ENCODE measurements around the gene ADGRE2. TPM values are rescaled to one million over a fixed set of nuclear protein-coding genes. Genes with fewer than 3 reads are reported as not detected.
"Not testable (repeated sequence)": the region's sequence is repeated elsewhere in the genome, so short reads cannot be mapped to it uniquely, and the experiment has no call there.

Gene ADGRE2
- total RNA-seq, 1 donor from 2014 or later = 4.9 TPM

DNA sequence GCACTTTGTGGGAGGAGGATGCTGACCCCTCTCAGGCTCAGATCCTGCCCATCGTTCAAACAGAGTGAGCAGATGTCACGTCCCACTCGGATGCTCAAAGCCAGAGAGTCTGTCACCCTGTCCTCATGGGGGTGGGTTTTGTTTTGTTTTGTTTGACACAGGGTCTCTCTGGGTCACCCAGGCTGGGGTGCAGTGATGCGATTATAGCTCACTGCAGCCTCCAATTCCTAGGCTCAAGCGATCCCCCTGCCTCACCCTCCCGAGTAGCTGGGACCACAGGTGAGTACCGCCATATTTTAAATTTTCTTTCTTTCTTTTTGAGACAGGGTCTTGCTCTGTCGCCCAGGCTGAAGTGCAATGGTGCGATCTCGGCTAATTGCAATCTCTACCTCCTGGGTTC, 4.0 kb downstream of the ADGRE2 start:
- Histone ChIP-seq H3K9me3 (no peaks in the 10 kb centered on the region), H3K4me1 (no peaks in the 10 kb centered on the region), H3K36me3 (no peaks in the 10 kb centered on the region), H3K4me3 (no peak overlapping the region), H3K27me3 (no peaks in the 10 kb centered on the region), H3K27ac (no peak overlapping the region)
- DNase-seq (ENCODE audit: extremely low spot score in 2 of 2) = peak in 1 of 2 donors; percentile 58
- TF ChIP-seq POLR2AphosphoS5 (IDR thresholded peaks at IDR 0.05; ENCODE audit: insufficient read depth in 1 of 2, low read depth in 1 of 2) (no peak), POLR2A (IDR thresholded peaks at IDR 0.05) (no peak)
- TF ChIP-seq, protein P1, sequence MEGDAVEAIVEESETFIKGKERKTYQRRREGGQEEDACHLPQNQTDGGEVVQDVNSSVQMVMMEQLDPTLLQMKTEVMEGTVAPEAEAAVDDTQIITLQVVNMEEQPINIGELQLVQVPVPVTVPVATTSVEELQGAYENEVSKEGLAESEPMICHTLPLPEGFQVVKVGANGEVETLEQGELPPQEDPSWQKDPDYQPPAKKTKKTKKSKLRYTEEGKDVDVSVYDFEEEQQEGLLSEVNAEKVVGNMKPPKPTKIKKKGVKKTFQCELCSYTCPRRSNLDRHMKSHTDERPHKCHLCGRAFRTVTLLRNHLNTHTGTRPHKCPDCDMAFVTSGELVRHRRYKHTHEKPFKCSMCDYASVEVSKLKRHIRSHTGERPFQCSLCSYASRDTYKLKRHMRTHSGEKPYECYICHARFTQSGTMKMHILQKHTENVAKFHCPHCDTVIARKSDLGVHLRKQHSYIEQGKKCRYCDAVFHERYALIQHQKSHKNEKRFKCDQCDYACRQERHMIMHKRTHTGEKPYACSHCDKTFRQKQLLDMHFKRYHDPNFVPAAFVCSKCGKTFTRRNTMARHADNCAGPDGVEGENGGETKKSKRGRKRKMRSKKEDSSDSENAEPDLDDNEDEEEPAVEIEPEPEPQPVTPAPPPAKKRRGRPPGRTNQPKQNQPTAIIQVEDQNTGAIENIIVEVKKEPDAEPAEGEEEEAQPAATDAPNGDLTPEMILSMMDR (IDR thresholded peaks at IDR 0.05) = no peak
- intact Hi-C loops (cut with DNase I) = no loop called here

DNA sequence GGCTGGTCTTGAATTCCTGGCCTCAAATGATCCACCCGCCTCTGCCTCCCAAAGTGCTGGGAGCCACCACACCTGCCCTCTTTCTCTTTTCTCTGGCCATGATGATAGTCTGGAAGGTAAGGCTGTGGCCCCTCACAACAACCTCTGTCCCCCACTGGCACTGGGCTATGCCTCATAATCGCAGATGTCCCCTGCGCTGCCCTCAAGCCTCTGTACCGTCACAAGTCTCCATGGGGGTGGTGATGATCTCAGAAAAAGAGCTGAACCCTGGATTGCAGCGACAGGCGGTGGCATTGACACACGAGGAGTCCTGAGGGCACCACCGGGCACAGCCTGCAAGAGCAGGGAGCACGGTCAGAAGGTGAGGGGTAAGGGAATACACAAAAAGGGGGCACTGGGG, 4.6 kb downstream of the ADGRE2 start:
- intact Hi-C loops (cut with DNase I); H3K36me3 ChIP-seq; H3K27me3 ChIP-seq; H3K9me3 ChIP-seq; H3K27ac ChIP-seq; H3K4me3 ChIP-seq; H3K4me1 ChIP-seq: not testable (repeated sequence)
- peak in 1 of 2 donors; percentile 52 for DNase-seq (ENCODE audit: extremely low spot score in 2 of 2)

DNA sequence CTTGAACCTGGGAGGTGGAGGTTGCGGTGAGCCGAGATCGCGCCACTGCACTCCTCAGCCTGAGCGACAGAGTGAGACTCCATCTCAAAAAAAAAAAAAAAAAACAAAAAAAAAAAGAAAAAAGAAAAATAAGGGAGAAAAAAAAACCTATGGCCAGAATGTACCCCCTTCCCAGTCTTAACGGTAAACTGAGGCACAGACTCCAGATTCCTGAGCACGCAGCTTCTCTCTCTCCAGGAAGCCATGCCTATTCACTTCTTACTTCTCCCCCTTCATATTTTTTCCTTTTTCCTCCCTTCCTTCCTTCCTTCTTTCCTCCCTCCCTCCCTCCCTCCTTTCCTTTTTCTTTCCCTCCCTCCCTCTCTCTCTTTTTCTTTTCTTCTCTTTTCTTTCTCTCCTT, 5.4 kb downstream of the ADGRE2 start:
- no peaks in the 10 kb centered on the region for H3K36me3 ChIP-seq
- no peaks in the 10 kb centered on the region for H3K4me1 ChIP-seq
- intact Hi-C loops (cut with DNase I) = no loop called here
- no peak for TF ChIP-seq POLR2AphosphoS5 (IDR thresholded peaks at IDR 0.05; ENCODE audit: insufficient read depth in 1 of 2, low read depth in 1 of 2)
- TF ChIP-seq, protein P1 (IDR thresholded peaks at IDR 0.05) = no peak
- TF ChIP-seq POLR2A (IDR thresholded peaks at IDR 0.05) = no peak
- no peak overlapping the region for H3K4me3 ChIP-seq
- no peaks in the 10 kb centered on the region for H3K27me3 ChIP-seq
- H3K9me3 ChIP-seq = no peaks in the 10 kb centered on the region
- DNase-seq (ENCODE audit: extremely low spot score in 2 of 2) = no peak
- H3K27ac ChIP-seq = no peak overlapping the region

DNA sequence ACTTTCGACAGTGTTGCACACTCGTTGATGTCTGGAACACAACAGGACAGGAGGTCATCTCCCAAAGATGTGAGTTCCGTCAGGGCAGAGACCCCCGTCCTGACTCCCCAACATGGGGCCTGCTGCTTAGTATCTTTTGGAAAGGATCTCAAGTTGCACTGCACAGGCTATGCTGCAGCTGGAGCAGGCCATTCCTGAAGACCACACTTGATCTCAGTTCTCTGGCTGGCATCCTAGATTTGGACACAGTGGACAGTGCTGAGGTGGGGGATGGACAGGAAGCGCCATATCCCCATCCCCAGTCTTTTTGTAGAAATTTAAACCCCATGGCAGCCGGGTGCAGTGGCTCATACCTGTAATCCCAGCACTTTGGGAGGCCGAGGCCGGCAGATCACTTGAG, 5.9 kb downstream of the ADGRE2 start:
- H3K9me3 ChIP-seq = no peaks in the 10 kb centered on the region
- no peaks in the 10 kb centered on the region for H3K36me3 ChIP-seq
- H3K27ac ChIP-seq = no peak overlapping the region
- DNase-seq (ENCODE audit: extremely low spot score in 2 of 2) = no peak
- no peak overlapping the region for H3K4me3 ChIP-seq
- no peaks in the 10 kb centered on the region for H3K27me3 ChIP-seq
- TF ChIP-seq POLR2AphosphoS5 (IDR thresholded peaks at IDR 0.05; ENCODE audit: insufficient read depth in 1 of 2, low read depth in 1 of 2) (no peak), POLR2A (IDR thresholded peaks at IDR 0.05) (no peak)
- TF ChIP-seq, protein P1 (IDR thresholded peaks at IDR 0.05) = no peak
- no peaks in the 10 kb centered on the region for H3K4me1 ChIP-seq
- intact Hi-C loops (cut with DNase I) = no loop called here

DNA sequence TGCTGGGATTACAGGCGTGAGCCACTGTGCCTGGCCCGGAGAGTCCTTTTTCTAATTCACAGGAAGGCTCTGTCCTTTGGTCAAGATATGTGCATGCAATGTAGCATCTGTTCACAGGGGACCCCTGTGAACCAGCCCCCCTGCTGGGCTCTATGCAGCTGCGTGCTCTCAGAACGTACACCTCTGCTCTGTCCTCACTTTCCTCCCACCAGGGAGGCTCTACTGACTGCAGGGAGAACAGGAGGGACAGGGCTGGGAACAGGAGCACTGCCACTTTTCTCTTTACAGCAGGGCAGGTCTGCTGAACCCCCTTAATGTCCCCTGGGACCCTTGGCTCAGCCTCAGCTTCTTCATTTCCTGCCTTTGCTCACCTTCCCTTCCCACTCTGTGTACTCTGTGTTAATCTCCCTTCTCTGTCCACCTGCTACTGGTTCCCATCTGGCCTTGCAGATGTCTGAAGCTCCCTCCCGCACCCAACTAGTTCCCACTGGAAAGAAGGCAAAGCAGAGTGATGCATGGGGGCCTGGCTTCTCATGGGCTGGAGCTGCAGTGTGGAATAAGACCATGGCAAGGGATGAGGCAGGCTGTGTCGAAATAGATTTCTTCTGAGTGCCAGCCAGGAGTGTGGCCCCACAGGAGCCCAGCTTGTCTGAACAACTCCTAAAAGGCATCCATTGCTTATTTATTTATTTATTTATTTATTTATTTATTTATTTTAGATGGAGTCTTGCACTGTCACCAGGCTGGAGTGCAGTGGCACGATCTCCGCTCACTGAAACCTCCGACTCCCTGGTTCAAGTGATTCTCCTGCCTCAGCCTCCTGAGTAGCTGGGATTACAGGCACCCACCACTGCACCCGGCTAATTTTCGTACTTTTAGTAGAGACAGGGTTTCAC, 7.2 kb downstream of the ADGRE2 start:
- TF ChIP-seq POLR2A (IDR thresholded peaks at IDR 0.05) (no peak), POLR2AphosphoS5 (IDR thresholded peaks at IDR 0.05; ENCODE audit: insufficient read depth in 1 of 2, low read depth in 1 of 2) (no peak)
- TF ChIP-seq, protein P1 (IDR thresholded peaks at IDR 0.05) = no peak
- Histone ChIP-seq H3K36me3 (no peaks in the 10 kb centered on the region), H3K27ac (no peak overlapping the region), H3K9me3 (no peaks in the 10 kb centered on the region), H3K27me3 (no peaks in the 10 kb centered on the region), H3K4me1 (no peaks in the 10 kb centered on the region), H3K4me3 (no peak overlapping the region)
- peak in 1 of 2 donors; percentile 67 for DNase-seq (ENCODE audit: extremely low spot score in 2 of 2)
- intact Hi-C loops (cut with DNase I) = no loop called here

All from vagina (tissue), 2 donors.